GM23338 (cell line): ENCODE results near the gene POLD4. TPM values are rescaled to one million over a fixed set of nuclear protein-coding genes. Genes with fewer than 3 reads are reported as not detected.

ENCODE experiments used
- ATAC-seq: fragments of 200-7000 bp; cut with Tn5 transposase; 3 replicates; pipeline ENCODE4 v1.9.1; 2020
- DNase-seq: peaks from one replicate; pipeline ENCODE4 v3.0.0-alpha.2; 2015; ENCODE audit warnings: low spot score
- H2AFZ ChIP-seq: fragments of 200-600 bp; sonication (generic); 2 replicates; pipeline ENCODE4 v1.8.0; 2016; ENCODE audit warnings: antibody characterized with exemption, mild to moderate bottlenecking, moderate library complexity
- H3F3A ChIP-seq: fragments of 200-600 bp; sonication (generic); replicated peaks from 2 replicates; pipeline ENCODE4 v1.8.0; 2017; ENCODE audit warnings: antibody characterized with exemption, mixed run types, low read depth
- H3K27ac ChIP-seq: fragments of 200-600 bp; sonication (generic); 2 replicates; pipeline ENCODE4 v1.6.1; 2016; ENCODE audit warnings: low read depth
- H3K27me3 ChIP-seq: fragments of 200-600 bp; sonication (generic); 2 replicates; pipeline ENCODE4 v1.8.0; 2016; ENCODE audit warnings: mild to moderate bottlenecking, mixed run types, moderate library complexity; ENCODE audit not compliant: insufficient read depth
- H3K36me3 ChIP-seq: fragments of 200-600 bp; sonication (generic); 2 replicates; pipeline ENCODE4 v1.8.0; 2016; ENCODE audit warnings: mild to moderate bottlenecking; ENCODE audit not compliant: insufficient read depth
- H3K4me1 ChIP-seq: fragments of 200-600 bp; sonication (generic); 2 replicates; pipeline ENCODE4 v1.8.0; 2016; ENCODE audit warnings: mild to moderate bottlenecking, moderate library complexity; ENCODE audit not compliant: insufficient read depth
- H3K4me2 ChIP-seq: fragments of 200-600 bp; sonication (generic); 2 replicates; pipeline ENCODE4 v1.7.1; 2017; ENCODE audit warnings: mixed run types
- H3K4me3 ChIP-seq: fragments of 200-600 bp; sonication (generic); 2 replicates; pipeline ENCODE4 v1.6.1; 2016; ENCODE audit warnings: mixed run types
- H3K79me2 ChIP-seq: fragments of 200-600 bp; sonication (generic); replicated peaks from 2 replicates; pipeline ENCODE4 v1.8.0; 2017; ENCODE audit warnings: mild to moderate bottlenecking; ENCODE audit not compliant: insufficient read depth
- H3K9me2 ChIP-seq: fragments of 200-600 bp; sonication (generic); 2 replicates; pipeline ENCODE4 v1.8.0; 2017; ENCODE audit not compliant: insufficient read depth
- H4K20me1 ChIP-seq: fragments of 200-600 bp; sonication (generic); replicated peaks from 2 replicates; pipeline ENCODE4 v1.8.0; 2017; ENCODE audit warnings: mild to moderate bottlenecking; ENCODE audit not compliant: insufficient read depth
- H3K27ac Mint-ChIP-seq: 2 replicates; pipeline ENCODE4 v1.8.0; 2020; ENCODE audit warnings: inconsistent platforms, mild to moderate bottlenecking, moderate library complexity, mixed read lengths
- H3K27me3 Mint-ChIP-seq: 3 replicates; pipeline ENCODE4 v1.8.0; 2022; ENCODE audit warnings: low read depth, mild to moderate bottlenecking, moderate library complexity, mixed read lengths, inconsistent platforms; ENCODE audit not compliant: insufficient read depth, poor library complexity
- H3K36me3 Mint-ChIP-seq: 3 replicates; pipeline ENCODE4 v1.8.0; 2021; ENCODE audit warnings: low read depth, mild to moderate bottlenecking, inconsistent platforms, moderate library complexity, mixed read lengths
- H3K4me1 Mint-ChIP-seq: 3 replicates; pipeline ENCODE4 v1.8.0; 2020; ENCODE audit warnings: mild to moderate bottlenecking, inconsistent platforms, mixed read lengths
- H3K4me3 Mint-ChIP-seq: 3 replicates; pipeline ENCODE4 v1.8.0; 2021; ENCODE audit warnings: moderate library complexity, mild to moderate bottlenecking, inconsistent platforms, mixed read lengths
- H3K9me3 Mint-ChIP-seq: 3 replicates; pipeline ENCODE4 v1.8.0; 2020; ENCODE audit warnings: moderate library complexity, mild to moderate bottlenecking, inconsistent platforms, mixed read lengths
- CREB1 ChIP-seq: fragments of 250-450 bp; sonication (Bioruptor Pico); IDR thresholded peaks from 2 replicates; pipeline ENCODE4 v1.5.0; 2020; ENCODE audit warnings: low read depth, mild to moderate bottlenecking, moderate library complexity
- EZH2 ChIP-seq: fragments of 200-600 bp; sonication (generic); IDR thresholded peaks from one replicate; pipeline ENCODE4 v1.8.0; 2017; ENCODE audit warnings: antibody characterized with exemption, mild to moderate bottlenecking, low read depth; ENCODE audit not compliant: unreplicated experiment
- ZNF331 ChIP-seq: fragments of 250-450 bp; sonication (Bioruptor Pico); IDR thresholded peaks from 2 replicates; pipeline ENCODE4 v1.5.0; 2020; ENCODE audit warnings: low read depth, mild to moderate bottlenecking, moderate library complexity
- polyA plus RNA-seq: library from polyadenylated mRNA; unstranded; fragments of >200 nt; fragmentation: Nextera tagmentation; extraction: Ambion mirVana; gene quantifications from 2 replicates; pipeline ENCODE4 v1.2.1, GENCODE V29; 2016
- total RNA-seq: library from RNA; depleted of rRNA; stranded (reverse); fragments of >200 nt; shearing (Covaris generic); gene quantifications from 2 replicates; pipeline ENCODE4 v1.2.3, GENCODE V29; 2014
- TF ChIP-seq, protein P1 (sequence below): fragments of 250-450 bp; sonication (Bioruptor Pico); IDR thresholded peaks from 2 replicates; pipeline ENCODE4 v1.5.0; 2020; ENCODE audit warnings: mild to moderate bottlenecking, moderate library complexity
- TF ChIP-seq, protein P2 (sequence below): IDR thresholded peaks from one replicate; pipeline ENCODE4 v1.6.1; 2018; ENCODE audit warnings: antibody characterized with exemption; ENCODE audit not compliant: unreplicated experiment

POLD4 gene
- total and polyA plus RNA-seq, 2 experiments from 2014 or later, result 16.2 to 23.0 TPM

DNA sequence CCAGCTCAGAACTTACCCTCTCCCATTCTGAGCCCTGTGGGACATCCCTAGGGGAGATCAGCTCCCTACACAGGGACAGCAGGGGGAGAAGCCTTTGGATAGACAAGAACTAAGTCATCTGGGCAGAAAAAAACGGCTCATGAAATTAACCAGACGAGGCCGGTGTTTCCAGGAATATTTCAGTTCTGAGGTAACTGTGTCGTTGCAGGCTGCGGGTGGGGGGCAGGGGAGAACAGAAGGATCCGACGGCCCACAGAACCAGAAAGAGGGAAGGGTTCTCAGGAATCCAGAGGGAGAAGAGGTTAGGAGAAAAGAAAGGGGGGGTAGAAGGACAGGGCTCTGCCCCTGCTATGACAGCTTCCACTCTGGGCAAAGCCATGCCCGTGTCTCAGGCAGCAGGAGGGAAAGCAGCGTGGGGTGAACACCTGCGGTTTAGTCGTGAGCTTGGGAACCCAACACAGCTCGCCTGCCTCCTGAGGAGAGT, 16.5 kb upstream of the POLD4 start:
- Histone ChIP-seq H3K27me3 (peaks cover 68% of the 10 kb centered on the region), H3K36me3 (no peaks in the 10 kb centered on the region), H3K79me2 (no peaks in the 10 kb centered on the region), H3K9me2 (no peaks in the 10 kb centered on the region), H3K4me3 (no peak overlapping the region), H4K20me1 (no peaks in the 10 kb centered on the region), H3F3A (0 out of 2 replicates have a peak, but pooled peaks cover 4% of the 10 kb centered on the region), H3K27ac (no peak overlapping the region), H3K4me2 (no peak overlapping the region; the same call in 1 of the 2 replicates), H3K4me1 (peaks cover 36% of the 10 kb centered on the region), H2AFZ (no peak overlapping the region)
- no peak for ATAC-seq
- no peak for DNase-seq
- peaks cover 46% of the 10 kb centered on the region for H3K4me1 Mint-ChIP-seq
- TF ChIP-seq, protein P1, sequence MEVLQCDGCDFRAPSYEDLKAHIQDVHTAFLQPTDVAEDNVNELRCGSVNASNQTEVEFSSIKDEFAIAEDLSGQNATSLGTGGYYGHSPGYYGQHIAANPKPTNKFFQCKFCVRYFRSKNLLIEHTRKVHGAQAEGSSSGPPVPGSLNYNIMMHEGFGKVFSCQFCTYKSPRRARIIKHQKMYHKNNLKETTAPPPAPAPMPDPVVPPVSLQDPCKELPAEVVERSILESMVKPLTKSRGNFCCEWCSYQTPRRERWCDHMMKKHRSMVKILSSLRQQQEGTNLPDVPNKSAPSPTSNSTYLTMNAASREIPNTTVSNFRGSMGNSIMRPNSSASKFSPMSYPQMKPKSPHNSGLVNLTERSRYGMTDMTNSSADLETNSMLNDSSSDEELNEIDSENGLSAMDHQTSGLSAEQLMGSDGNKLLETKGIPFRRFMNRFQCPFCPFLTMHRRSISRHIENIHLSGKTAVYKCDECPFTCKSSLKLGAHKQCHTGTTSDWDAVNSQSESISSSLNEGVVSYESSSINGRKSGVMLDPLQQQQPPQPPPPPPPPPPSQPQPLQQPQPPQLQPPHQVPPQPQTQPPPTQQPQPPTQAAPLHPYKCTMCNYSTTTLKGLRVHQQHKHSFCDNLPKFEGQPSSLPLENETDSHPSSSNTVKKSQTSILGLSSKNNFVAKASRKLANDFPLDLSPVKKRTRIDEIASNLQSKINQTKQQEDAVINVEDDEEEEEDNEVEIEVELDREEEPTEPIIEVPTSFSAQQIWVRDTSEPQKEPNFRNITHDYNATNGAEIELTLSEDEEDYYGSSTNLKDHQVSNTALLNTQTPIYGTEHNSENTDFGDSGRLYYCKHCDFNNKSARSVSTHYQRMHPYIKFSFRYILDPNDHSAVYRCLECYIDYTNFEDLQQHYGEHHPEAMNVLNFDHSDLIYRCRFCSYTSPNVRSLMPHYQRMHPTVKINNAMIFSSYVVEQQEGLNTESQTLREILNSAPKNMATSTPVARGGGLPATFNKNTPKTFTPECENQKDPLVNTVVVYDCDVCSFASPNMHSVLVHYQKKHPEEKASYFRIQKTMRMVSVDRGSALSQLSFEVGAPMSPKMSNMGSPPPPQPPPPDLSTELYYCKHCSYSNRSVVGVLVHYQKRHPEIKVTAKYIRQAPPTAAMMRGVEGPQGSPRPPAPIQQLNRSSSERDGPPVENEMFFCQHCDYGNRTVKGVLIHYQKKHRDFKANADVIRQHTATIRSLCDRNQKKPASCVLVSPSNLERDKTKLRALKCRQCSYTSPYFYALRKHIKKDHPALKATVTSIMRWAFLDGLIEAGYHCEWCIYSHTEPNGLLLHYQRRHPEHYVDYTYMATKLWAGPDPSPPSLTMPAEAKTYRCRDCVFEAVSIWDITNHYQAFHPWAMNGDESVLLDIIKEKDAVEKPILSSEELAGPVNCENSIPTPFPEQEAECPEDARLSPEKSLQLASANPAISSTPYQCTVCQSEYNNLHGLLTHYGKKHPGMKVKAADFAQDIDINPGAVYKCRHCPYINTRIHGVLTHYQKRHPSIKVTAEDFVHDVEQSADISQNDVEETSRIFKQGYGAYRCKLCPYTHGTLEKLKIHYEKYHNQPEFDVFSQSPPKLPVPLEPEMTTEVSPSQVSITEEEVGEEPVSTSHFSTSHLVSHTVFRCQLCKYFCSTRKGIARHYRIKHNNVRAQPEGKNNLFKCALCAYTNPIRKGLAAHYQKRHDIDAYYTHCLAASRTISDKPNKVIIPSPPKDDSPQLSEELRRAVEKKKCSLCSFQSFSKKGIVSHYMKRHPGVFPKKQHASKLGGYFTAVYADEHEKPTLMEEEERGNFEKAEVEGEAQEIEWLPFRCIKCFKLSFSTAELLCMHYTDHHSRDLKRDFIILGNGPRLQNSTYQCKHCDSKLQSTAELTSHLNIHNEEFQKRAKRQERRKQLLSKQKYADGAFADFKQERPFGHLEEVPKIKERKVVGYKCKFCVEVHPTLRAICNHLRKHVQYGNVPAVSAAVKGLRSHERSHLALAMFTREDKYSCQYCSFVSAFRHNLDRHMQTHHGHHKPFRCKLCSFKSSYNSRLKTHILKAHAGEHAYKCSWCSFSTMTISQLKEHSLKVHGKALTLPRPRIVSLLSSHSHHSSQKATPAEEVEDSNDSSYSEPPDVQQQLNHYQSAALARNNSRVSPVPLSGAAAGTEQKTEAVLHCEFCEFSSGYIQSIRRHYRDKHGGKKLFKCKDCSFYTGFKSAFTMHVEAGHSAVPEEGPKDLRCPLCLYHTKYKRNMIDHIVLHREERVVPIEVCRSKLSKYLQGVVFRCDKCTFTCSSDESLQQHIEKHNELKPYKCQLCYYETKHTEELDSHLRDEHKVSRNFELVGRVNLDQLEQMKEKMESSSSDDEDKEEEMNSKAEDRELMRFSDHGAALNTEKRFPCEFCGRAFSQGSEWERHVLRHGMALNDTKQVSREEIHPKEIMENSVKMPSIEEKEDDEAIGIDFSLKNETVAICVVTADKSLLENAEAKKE (CRISPR knock-in tag), result no peak
- no peak for TF ChIP-seq CREB1 (CRISPR knock-in tag)
- no peak for TF ChIP-seq ZNF331
- TF ChIP-seq EZH2, result no peak
- TF ChIP-seq, protein P2, sequence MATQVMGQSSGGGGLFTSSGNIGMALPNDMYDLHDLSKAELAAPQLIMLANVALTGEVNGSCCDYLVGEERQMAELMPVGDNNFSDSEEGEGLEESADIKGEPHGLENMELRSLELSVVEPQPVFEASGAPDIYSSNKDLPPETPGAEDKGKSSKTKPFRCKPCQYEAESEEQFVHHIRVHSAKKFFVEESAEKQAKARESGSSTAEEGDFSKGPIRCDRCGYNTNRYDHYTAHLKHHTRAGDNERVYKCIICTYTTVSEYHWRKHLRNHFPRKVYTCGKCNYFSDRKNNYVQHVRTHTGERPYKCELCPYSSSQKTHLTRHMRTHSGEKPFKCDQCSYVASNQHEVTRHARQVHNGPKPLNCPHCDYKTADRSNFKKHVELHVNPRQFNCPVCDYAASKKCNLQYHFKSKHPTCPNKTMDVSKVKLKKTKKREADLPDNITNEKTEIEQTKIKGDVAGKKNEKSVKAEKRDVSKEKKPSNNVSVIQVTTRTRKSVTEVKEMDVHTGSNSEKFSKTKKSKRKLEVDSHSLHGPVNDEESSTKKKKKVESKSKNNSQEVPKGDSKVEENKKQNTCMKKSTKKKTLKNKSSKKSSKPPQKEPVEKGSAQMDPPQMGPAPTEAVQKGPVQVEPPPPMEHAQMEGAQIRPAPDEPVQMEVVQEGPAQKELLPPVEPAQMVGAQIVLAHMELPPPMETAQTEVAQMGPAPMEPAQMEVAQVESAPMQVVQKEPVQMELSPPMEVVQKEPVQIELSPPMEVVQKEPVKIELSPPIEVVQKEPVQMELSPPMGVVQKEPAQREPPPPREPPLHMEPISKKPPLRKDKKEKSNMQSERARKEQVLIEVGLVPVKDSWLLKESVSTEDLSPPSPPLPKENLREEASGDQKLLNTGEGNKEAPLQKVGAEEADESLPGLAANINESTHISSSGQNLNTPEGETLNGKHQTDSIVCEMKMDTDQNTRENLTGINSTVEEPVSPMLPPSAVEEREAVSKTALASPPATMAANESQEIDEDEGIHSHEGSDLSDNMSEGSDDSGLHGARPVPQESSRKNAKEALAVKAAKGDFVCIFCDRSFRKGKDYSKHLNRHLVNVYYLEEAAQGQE, result no peak
- H3K36me3 Mint-ChIP-seq, result no peaks in the 10 kb centered on the region; the same call in 2 of the 3 replicates
- H3K27ac Mint-ChIP-seq, result no peak overlapping the region
- H3K27me3 Mint-ChIP-seq, result peaks cover 36% of the 10 kb centered on the region
- H3K9me3 Mint-ChIP-seq, result no peaks in the 10 kb centered on the region
- H3K4me3 Mint-ChIP-seq, result no peak overlapping the region; the same call in 2 of the 3 replicates
